Activated CD4-positive, alpha-beta T cell treated with anti-CD3 and anti-CD28 coated beads, Interleukin-2, amount 50 U/mL, for 4 hours (primary cell): Measurements from ENCODE around the gene MAPK4.

Experiments
- DNase-seq, 2 experiments: peaks; one replicate each; pipeline ENCODE4 v3.0.0-alpha.2; 2020

MAPK4 gene

DNA sequence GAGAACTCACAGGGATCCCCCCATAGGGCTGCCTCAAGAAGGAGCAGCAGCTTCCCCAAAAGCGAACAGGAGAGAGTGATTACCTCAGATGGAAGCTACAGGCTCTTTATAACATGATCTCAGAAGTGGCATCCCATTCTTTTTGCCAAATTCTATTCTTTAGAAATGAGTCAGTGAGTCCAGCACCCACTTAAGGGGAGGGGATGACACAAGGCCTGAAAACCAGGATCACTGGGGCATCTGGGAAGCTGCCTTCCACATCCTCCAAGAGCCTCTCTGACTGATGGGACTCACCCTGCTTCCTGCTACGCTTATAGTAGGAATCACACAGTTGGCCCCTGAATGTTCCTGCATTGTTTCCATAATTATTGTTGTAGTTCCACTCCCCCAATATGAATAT, 96.5 kb downstream of the MAPK4 start:
- DNase-seq = no peak

DNA sequence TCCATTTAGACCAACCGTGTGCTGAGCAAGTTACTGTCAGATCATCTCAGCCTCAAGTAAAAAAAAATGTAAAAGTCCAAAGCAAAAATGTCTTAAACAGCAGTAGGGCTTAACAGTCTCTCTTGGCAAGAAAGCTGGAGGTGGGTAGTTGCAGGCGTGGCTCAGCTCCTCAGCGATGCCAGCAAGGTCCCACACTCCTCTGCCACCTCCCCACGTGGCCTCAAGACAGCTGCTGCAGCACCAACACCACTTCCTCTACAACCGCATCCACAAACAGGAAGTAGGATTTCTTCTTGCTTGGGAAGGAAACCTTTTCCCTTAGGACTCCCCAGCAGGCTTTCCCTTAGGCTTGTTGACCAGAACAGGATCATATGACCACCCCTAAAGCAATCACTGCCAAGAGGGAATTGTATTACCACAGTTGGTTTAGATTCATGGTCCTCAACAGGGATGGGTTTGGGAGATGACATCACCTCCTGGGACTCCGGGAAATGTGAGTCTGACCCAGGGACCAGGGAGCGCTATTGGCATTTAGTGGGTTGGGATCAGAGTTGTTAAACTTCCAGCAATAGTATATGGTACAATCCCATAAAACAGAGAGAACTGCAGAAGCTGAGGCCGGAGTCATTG, 97.1 kb downstream of the MAPK4 start:
- DNase-seq = no peak

DNA sequence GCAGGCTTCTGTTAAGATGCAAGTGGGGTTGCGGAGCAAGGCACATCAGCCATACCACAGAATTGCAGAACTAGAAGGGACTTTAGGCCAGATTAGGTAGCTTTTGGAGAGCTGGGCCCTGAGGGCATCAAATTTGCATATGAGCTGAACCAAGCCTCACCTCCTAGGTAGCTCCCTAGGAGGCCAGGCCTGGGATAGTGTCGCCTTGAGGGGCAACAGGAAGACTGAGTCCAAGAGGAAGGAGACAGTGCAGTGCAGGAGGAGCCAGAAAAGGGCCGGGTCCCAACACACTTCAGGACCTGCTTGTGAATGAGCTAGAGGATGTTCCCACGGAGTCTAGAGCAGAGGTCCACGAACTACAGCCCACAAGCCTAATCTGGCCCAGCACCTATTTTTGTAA, 98.7 kb downstream of the MAPK4 start:
- DNase-seq = no peak

DNA sequence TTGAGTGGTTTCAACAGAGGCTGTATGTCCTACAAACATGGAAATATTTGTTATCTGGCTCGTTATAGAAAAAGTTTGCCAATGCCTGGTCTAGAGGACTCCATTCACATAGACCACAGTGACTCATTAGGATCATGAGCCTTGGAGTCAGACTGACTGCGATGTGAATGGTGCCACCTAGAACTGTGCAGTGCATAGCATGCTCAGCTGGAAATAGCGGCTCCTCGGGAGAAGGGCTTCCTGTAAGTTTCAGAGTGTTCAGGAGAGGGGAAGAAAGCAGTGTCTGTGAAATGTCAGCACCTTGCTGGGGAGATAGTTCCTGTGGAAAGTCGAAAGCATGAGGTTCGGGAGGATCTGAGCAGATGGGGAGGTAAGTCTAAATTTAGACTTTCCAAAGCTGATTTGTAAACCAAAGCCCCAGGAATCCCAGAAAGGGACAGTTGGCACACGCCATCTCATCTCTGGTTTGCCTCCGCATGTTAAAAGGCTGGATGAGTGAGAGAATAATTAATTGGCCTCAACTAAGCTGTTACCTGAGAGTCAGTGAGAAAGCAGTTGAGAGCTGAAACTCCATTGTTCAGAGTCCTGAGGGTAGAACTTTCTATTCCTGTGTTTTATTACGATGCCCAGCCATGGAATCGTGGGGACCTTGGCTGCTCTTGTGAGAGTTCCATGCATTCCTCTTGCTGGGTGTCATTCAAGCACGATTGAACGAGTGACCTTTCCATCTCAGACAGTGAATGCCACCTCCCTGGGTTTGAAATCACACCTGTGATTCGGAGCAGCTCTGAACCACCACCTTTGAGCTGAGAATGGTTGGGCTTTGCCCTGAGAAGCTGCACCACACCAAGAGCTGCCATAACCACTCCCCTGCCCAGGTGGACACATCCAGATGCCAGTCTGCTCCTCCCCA, 99.5 kb downstream of the MAPK4 start:
- no peak for DNase-seq

DNA sequence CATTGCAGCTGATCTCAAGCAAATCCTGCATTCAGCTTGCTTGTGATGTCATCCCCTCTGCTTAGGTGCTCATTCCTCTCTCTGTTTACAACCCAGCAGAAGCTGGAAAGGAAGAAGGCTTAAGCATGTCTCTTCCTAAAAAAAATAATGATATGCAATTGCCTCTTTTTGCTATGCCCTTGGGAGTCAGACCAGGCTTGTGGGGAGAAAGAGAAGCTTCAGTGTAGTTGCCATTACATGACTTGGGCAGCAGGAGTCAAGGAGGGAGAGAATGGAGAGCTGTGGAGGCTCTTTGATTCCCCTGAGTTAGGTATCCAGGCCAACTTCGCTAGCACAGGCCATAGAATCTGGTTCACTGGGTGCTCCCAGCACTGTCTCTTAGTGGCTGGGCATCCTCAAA, 101.1 kb downstream of the MAPK4 start:
- DNase-seq = no peak

DNA sequence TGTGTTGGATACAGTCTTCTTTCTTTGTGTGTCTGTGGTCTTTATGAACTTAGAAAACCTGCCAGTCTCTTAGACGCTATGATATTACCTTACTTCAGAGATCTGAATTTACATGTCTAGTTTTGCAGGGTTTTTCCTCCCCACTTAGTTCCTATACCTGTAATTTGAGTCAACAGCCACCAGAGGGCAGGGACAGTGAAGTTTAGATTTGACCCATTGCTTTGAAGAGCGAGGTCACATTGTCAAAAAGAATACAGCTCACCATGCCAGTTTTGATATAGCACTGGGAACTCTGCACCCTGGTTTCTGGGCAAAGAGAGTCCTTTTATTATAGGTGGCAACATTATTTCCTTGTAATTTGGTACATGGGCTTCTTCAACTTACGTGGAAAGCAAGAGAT, 102.3 kb downstream of the MAPK4 start:
- no peak for DNase-seq

DNA sequence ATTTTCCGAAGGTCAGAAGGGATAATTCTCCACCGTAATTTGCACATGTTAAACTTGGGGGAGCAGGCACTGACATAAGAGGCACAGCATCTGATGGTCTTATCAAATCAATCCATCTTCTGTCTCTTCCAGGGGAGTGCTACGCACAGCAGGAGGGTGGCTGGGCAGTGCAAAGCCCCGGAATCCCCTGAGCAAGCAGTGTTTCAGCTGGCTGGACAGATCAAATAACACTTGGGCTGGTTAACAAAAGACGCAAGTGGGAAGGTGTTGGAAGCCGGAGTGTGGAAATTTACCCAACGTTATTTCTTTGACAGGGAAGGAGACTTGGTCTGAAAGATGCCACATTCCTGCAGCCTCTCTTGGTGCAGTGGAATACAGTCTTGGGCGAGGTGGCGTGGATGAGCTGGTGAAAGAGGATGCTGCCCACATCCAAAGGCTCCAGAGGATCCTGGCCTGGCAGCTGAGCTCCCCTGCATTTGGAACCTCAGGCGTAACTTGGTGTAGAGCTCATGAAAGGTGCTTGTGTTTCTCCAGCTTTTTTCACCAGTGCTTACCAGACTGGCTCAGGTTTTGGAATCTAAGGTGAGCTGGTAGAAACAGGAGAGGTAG, 103.0 kb downstream of the MAPK4 start:
- no peak for DNase-seq

DNA sequence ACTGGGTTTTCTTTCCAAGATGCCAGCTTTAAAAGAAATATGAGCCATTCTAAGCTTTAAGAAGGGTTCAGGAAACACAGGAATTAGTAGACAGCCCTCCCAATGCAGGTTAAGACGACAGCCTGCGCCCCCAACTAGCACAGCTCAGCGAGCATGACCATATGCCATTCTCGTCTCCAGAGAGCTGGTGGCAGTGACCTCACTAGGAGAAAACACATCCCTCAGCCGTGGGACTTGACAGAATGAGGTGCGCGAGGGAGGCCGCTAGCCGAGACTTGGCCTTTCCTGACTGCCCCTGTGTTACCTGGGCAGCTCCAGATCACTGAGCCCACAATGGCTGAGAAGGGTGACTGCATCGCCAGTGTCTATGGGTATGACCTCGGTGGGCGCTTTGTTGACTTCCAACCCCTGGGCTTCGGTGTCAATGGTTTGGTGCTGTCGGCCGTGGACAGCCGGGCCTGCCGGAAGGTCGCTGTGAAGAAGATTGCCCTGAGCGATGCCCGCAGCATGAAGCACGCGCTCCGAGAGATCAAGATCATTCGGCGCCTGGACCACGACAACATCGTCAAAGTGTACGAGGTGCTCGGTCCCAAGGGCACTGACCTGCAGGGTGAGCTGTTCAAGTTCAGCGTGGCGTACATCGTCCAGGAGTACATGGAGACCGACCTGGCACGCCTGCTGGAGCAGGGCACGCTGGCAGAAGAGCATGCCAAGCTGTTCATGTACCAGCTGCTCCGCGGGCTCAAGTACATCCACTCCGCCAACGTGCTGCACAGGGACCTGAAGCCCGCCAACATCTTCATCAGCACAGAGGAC, 103.9 kb downstream of the MAPK4 start:
- no peak for DNase-seq

DNA sequence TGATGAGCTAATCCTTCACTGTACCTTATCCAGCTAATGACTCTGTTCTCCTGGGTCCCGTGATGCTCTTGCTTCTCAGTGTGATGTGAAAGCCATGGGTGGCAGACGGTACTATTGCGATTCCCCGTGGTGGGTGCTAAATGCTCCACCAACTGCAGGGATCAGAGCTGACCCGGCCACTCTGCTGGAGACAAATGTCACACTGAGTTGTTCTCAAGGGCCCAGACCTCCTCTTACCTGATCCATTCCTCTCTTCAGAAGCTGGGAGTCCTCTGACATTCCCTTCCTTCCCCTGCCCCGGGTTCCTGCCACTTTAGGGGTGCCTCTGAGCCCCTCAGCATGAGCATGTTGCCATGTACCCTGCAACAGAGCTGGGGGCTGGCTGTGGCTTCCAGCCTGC, 105.1 kb downstream of the MAPK4 start:
- DNase-seq = no peak

DNA sequence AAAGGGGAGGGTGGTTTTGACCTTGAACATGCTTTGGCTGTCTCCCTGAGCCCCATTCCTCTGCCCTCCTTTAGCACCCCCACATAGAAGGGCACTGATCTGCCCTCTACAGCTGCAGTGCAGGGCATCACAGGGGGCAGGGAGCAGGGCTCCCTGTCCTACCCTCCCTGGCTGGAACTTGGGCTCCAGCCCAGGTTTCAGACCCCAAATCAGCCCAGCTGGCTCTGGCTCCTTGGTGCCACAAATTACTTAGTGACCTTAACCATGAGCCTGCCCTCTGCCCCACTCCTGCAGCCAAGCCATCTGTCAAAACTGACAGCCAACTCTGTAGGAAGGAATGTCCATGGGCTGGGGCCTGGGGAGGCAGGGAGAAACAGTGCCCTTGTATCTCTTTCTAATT, 105.6 kb downstream of the MAPK4 start:
- no peak for DNase-seq

DNA sequence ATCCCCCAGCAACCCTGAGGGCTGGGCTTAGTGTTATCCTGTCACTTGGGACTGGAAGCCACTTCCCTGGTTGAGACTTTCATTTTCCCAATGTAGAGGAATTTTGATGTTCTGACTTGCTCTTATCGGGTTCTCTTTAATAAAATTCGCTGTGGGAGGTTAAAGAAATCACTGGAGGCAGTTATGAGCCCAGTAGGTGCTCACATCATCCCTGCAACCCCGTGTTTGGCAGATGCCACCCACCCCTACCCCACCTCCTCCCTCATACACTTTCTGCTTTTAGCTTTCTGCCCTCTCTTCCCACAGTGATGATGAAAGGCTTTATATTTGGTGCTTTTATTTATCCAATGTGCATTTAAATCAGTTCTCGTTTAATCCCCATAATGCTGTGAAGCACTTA, 106.6 kb downstream of the MAPK4 start:
- no peak for DNase-seq

DNA sequence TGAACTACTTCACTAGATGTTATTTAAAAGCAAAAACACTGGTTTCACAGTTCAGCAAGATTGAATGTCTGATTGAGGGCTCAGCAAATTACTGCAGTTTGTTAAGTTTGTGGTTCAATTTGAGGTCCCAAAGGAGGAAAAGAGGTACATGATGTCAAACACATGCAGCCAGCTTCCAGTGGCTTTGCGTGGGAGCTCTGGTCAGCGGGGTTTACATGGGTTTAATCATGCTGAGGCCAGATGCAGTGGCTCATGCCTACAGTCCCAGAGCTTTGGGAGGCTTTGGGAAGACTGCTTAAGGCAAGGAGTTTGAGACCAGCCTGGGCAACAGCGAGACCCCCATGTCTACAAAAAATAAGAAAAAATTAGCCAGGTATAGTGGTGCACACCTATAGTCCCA, 111.5 kb downstream of the MAPK4 start:
- no peak for DNase-seq

DNA sequence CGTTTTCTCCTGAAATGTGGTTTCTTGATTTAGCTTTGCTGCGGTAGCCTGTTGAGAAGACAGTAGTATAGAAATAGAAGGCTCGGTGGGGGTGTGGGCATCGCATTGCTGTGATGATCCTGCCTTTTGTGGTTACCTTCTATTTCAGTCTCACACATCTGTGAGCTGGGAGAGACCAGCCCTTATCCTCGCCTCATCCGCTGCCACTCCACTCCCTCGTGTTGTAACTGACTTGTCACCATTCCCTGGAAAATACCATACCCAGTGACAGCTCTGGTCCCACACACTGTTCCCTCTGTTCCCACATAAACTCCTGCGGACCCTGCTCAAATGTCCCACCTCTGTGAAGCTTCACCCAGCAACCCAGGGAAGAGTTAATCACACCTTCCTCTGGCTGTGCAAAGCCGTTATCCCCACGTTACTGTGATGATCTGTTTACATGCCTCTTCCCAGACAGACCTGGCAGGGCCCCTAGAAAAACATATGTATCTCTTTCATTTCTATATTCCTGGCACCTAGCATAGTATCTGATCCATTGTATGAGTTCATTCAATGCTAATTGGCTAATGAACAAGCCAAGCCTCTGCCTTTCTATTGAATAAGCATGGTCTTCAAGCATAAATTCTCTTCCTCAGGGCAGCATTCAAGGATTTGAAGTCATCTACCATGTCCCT, 114.6 kb downstream of the MAPK4 start:
- DNase-seq = no peak

DNA sequence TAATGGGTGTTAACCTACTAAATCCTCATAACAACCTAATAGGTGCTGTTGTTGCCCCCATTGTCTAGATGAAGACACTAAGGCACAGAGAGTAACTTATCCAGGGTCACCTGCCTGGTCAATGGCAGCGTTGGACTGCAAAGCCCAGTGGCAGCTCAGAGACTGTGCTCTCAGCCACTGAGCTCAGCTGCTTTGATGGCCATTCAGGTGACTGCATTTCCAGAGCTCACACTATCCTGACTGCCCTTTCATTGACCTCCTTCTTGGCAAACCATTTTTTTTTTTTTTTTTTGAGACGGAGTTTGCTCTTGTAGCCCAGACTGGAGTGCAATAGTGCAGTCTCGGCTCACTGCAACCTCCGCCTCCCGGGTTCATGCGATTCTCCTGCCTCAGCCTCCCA, 115.2 kb downstream of the MAPK4 start:
- no peak for DNase-seq

DNA sequence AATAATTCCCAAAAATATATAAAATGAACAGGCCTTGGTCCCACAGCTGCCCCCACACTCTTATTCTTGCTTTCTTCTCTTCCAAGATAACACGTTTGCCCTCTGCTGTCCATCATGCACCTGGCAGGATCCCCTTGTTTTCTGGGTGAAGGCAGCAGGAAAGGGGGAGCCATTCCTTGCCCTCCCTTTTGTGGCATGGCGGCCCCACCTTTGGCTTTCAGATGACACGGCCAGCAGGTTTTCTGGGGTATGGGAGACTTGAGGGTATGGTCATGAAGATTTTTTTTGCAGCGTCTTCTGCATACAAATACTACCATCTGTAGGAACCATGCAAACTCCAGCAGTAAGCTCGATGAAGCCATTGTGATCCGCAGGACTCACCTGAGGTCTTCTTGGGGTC, 118.8 kb downstream of the MAPK4 start:
- no peak for DNase-seq

DNA sequence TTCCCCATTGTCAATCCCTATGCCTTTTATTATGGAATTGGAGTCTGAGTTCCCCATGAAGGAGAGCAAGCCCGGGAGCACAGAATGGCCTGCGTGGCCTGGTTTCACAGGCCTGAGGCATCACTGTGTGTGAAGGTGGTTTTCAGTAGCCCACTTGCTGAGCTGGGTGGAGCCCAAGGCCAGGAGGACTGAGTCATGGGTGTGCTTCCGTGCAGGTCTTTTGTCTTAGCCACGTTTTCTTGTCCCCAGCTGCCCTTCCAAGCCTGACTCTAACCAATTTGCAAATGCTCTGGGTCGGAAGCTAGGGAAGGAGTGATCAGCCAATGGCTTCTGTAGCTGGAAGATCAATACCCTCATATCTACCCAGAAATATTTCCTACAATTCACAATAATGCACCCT, 119.2 kb downstream of the MAPK4 start:
- DNase-seq = no peak

DNA sequence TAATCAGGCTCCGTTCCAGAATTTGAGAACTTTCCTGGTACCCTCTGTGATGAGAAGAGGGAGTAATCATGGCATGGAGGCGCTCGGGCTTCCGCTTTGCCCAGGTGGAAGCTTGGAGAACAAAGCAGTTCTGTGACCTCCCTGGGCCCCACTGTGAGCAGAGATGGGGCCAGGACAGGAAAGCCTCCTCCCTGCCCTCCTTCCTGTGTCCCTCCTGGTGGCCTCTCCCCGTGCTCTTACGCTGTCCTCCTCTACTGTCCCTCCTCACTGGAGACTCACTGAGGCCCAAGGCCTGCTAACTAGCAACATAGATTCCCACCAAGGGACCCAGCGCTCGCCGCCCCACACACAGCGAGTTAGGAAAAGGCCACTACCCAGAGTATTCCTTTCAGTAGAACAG, 119.8 kb downstream of the MAPK4 start:
- no peak for DNase-seq

DNA sequence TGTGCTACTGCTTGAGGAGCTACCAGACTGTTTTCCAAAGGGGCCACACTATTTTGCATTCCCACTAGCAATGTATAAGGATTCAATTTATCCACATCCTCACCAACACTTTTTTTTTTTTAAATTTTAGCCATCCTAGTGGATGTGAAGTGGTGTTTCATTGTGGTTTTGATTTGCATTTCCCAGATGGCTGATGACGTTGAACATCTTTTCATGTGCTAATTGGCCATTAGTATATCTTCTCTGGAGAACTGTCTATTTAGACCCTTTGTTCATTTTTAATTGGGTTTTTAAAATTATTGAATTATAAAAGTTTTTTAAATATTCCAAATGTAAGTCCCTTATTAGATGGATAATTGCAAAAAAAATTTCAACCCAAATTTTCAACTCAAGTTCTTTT, 121.1 kb downstream of the MAPK4 start:
- DNase-seq = no peak

DNA sequence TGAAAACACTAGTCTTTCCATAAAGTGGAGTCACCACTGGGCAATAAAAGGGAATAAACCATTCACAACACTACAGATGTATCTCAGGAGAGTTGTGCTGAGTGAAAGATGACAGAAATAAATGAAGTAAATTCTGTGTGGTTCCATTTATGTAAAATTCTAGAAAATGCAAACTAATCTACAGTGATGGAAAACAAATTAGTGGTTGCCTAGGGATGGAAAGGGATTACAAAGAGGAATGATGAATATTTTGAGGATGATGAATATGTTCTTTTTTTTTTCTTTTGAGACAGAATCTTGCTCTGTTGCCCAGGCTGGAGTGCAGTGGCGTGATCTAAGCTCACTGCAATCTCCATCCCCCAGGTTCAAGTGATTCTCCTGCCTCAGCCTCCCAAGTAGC, 123.0 kb downstream of the MAPK4 start:
- no peak for DNase-seq

DNA sequence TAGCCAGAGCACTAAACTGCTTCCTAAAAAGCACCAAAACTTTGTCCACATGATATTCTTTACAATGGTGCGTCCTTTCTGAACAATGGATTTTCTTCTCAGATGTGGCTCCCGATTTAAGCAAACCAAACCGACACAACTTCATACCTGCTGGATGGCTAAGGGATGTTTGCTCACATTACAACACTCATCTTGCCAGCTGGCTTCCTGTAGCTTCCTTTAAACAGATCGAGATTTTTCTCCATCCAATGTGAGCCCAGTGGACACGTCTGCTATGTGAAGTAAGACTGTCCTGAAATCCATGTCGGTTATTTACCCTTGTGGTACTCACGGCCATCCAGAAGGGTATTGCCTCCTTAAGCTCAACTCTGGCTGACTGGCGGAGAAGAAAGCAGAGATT, 126.5 kb downstream of the MAPK4 start:
- no peak for DNase-seq

DNA sequence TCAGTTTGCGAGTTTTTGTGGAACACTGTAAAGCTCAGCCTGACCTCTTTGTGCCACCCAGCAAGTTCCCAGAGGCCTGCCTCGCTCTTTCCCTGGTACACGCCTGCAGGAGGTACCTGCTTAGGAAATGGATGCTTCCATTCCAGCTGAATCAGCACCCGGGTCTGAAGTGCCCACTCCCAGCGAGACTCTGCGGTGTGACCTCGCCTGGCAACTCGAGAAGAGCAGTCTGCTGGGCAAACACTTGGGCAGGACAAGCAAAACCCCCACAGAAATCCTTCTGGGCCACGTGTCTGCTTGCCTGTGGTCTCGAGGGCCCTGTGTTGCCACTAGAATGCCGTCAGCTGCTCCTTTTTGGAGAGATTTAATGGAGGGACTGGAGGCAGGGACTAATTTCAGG, 127.6 kb downstream of the MAPK4 start:
- no peak for DNase-seq

DNA sequence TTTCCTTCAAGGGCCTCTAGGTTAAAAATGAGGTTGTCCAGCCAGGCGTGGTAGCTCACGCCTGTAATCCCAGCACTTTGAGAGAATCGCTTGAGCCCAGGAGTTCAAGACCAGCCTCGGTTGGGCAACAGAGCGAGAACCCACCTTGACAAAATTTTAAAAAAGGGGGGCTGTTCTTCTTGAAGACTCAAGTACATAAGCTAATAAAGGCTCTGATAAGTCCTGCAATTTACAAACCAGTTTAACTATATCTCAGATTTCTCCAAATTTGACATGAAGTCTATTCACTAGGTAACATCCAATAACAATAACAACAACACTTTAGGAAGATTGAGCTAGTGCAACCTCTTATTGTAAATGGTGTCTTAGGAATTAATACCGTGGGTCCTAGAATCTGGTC, 129.7 kb downstream of the MAPK4 start:
- no peak for DNase-seq

DNA sequence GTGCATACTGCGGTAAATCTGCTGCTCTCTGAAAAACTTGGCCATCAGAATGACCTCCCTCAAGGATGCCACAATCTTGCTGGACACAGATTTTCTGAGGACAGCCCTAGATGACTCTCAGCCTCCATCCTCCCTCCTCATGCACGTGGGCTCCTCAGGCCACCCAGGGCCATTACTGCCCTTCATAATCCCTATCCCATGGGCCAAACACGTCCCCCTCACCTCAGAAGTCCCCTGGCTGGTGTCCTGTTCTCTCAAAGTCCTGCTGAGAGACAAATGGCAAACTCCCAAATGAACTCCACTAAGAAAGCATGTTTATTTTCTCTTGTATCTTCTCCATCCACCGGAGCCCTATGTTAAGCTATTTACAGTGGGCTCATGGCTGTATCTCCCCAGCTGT, 134.3 kb downstream of the MAPK4 start:
- no peak for DNase-seq
